CD4-positive, alpha-beta T cell treated with Interleukin-2 at 100 ng/mL for 4 hours (primary cell): ENCODE data around the gene MEIS2.

ENCODE experiments used
- DNase-seq: peaks from one replicate; pipeline ENCODE4 v3.0.0-alpha.2; 2020; ENCODE audit warnings: low spot score

MEIS2 gene

DNA sequence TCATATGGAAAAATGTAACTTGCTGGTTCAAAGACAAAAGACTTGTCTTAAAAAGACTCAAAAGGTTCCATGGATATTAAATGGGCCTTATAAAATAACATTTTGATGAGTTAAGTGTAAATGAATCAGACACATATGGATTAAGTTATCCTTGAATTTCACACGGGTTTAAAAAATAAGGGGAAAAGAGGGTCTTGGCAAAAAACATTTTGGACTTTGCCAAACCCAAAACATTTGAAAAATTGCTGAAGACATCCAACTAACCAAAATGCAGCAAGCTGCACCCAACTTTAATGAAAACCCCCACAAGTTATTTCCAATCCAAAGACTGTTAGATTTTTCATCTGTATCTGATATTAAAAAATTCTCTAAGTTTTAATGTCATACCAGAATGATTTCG, 200.7 kb downstream of the MEIS2 start:
- no peak for DNase-seq

DNA sequence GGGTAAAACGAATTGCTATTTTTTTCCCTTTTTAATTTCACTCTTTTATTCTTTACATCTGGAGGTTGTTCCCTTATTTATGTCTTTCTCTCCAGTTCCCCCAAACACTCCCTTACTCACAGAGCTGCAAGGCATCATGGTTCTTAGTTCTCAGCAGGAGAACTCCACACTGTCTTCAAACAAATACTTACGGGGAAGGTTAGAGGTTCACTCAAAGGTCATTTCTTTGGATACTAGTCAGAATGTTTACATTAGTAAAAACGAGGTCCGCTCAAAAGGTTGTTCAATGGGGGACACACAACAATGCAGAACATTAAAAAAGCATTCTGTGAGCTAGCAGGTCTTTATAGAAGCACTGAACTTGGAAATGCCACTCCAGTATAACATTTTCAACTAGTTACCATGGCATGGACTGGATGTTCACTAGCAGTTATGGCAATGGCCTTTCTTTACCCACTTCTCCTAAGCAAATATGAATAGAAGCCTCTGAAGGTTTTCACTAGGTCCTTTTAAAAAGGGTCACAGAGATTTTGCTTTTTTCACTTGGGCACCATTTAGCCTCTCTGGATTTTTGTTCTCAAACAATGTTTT, 201.7 kb downstream of the MEIS2 start:
- DNase-seq = no peak

DNA sequence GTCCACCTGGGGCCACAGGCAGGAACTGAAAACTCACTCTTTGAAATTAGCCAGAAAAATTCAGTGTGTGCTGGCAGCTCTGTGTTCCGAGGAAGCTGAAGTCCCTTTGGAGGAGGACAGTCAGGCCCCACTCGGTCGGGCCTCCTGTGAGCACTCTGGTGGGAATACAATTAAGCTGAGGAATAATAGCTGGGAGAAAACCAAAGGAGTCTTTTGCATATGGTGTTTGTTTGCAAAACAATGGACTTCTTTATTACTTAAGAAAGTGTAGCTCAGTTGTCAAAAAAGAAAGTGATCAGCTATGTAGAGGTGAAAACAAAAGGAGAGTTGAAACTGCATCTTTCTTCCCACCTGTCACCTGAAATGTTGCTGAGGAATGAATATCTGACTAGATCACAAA, 202.5 kb downstream of the MEIS2 start:
- no peak for DNase-seq

DNA sequence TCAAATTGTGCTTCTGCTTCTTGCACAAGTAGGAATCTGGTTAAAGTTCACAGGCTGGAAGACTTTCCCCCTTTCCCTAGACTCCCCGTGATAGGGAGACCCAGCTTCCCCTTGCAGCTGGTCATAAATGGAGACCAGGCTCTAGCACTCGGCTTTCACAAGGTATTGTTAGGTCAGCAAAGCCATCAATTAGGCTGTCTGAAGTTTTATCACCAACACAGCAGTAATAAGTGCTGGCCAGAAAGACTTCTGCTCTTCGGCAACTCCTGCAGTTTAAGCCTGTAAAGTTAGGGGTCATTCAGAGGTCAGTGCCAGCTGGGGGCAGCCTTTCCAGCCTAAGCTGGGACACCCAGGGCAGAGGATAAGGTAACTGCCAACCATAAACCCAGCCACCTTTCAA, 203.4 kb downstream of the MEIS2 start:
- DNase-seq = no peak

DNA sequence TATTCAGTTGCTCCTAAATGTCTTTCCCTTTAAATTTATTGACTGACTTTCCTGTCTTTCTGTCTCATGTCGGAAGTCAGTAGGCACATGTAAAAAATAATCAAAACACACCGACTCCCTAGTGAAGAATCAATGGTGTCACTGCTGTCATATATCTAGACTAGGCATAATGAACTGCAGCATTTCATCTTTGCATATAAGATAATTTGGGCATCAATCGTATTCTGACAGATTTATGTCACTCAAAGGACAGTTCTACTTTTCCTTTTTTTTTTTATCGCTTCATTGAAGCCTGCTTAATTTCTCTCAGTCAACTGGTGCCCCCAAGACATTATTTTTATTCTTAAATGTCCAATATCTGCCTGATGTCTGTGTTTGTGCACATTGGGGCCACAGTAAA, 206.3 kb downstream of the MEIS2 start:
- no peak for DNase-seq

DNA sequence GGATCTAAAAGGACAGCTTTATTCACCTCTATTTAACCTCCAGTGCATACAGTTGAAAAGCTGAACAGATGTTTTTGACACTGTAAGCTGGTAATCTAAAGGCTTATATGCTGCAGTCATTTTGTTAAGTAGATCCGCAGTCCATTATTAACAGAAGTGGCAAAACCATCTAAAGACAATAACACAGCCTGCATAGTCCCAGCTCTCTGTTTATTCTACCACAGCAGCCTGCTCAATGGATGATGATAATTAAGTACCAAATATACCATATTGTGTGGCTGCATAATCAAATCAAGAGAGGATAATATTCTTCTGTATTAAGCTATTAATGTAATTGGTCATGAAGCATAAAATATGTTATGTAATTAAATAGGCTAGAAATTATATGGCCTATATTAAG, 207.1 kb downstream of the MEIS2 start:
- no peak for DNase-seq

DNA sequence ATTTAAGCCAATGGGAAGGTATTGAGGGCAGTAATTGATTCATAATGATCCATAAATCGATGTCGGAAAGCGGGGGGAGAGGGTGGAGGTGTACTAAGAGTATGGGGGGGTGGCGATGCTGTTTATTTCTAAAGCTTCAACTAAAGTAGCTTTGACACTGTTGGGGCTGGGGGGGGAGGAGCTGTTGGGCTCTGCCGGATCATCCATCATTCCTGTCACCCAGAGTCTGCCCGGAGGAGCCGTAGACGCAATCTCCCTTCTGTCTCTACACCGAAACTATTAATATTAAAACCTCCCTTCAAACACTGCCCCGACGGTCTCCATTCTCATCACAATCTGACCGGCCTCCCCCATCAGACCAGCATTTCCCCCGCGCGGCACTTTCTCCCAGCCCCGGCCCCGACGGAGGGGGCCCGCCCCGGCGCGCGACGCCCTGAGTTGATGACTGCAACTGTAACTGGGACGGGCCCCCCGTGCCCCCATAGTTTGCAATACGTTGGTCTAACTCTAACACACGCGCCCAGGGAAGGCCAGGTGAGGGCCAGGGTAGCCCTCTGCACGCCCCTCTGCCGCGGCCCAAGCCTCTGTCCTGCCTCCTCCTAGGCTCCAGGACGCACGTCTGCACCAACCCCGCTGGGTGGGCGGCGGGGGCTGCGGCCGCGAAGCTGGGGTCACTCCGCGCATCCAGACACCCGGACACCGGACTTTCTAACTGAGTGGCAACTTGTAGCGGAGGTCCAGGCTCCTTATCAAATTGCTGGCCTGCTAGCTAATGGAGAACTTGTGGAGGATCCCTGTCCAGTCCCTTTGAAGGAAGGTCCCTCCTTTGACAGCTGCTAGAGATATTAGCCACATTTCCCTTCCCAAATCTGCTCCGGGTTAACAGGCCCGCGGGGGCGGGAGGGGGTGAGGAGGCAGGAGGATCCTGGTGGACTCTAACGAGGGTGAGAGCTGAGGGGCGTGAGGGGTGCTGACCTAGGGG, 212.0 kb downstream of the MEIS2 start:
- no peak for DNase-seq

DNA sequence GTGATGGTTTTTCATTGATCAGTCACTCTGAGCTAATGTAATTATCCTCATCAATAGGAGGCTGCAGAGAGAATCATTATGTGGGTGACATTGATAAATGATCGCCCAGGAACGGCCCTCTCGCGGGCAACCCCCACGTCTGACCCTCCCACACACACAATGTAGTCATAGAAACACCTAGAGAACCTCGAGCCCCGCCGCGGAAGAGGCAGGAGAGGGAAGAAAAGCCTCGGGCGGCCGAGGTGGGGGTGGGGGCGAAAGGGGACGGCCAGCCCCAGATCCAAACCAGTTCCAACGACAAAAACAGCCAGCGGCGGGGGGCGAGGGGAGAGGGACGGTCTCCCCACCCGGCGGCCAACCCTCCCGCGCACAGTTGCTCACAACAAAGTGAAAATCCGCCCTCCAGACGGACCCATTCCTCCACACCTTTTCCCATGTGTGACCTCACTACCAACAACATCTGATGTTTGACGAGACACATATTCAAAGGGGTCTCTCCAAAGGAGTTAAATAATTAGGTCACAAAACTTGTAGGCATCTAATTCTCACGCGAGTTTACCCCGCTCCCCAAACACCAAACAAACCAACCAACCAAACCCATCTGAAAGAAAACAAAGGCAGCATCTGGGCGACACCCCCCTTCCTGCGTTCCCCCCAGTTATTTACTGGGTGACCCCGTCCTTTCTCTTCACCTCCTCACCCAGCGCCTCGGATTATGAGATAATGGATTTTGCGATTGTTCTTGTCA, 213.0 kb downstream of the MEIS2 start:
- DNase-seq = no peak

DNA sequence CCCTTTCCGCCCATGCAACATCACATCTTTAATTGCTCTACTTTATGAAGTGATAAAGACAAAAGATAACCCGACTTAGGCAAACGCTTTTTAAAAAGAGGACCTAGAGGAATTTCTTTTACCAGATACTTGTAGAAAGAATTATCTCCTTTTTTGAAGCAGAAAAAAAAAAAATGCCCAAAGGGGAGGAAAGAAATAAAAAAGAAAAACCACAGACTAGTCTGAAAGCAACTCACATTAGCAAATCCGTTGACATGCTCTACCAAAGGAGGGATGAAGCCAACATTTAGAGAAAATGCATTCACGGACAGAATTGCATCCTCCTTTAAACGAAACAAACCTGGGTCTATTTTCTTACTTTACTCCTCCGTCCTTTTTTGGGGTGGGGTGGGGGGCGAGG, 213.6 kb downstream of the MEIS2 start:
- no peak for DNase-seq

DNA sequence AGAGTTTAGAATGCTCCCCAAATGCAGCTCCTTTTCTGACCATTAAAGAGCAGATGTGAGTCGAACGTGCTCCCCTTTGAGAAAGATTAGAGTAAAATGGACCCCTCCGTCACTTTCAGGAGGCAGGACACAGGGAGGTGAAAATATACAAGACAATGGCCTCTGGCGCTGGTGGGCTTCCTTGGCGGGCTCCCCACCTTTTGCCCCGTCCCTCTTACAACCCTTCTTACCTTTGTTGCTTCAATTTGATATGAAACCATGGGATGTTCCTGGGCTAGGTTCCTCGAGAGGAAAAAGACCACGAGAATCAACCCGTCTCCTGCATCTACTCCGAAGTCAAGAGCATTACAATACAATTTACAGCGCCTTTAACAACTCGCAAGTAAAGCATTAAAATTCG, 214.2 kb downstream of the MEIS2 start:
- no peak for DNase-seq

DNA sequence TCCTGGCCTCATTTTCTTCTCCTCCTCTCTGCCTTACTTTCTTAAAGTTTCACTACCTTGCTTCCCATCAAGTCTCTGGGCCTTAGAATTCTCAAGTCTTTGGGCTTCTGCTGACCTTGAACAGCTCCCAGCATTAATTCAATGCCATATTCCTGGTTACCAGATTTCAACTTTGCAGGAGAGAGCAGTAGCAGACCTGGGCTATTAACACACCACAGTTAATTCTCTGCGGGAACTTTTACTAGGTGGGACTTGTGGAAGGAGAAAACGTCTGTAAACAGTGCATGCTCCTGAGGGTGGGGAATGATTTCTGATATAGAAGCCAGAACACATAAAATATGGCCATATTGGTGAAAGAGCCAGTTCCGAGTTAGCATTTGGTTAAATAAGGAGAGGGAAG, 214.6 kb downstream of the MEIS2 start:
- DNase-seq = no peak

DNA sequence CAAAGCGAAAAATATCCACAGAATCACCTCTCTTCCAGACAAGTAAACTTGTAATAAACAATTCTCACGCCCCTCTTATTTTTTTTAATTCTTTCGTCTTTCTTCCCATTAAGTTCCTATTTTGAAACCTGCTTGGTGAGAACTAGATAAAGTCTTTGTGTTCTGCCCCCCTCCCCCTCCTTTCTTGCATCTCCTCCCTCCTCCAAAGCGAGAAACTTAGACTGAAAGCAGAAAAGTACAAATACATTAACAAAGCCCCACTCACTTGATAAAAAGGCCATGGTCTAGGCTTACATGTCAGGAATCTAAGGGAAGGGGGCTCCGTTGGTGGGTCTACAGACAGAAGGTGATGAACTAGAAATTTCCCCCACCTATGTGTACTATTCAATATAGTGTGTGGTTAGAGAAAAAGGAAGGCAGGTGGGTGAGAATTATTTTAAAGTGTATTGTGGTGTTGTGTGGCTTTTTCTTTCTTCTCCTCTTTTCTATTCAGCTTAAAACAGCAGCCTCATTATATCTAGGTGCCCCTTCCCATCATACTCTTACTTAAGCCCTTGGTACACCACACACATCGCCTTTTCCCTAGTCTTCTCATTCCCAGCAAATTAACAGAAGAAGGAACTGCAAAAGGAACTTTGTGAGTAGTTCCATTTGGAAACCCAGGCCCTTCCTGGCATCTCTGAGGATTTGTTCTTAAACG, 215.3 kb downstream of the MEIS2 start:
- no peak for DNase-seq

DNA sequence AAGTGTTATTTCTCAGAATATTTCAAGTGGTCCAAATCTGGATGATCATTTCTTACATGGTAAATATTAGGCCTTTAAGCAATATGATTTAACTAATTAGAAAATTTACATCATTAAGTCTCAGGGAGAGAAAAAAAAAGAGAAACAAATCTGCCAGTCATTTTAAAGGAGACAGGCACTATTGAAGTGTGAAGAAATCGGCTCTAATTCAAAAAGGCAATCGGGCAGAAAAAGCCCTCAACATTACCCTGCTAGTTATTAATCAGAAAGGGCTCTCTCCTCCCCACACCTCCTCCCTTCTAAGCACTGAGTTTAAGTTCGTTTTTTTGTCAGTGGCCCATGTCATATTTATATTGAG, 215.9 kb downstream of the MEIS2 start:
- no peak for DNase-seq

DNA sequence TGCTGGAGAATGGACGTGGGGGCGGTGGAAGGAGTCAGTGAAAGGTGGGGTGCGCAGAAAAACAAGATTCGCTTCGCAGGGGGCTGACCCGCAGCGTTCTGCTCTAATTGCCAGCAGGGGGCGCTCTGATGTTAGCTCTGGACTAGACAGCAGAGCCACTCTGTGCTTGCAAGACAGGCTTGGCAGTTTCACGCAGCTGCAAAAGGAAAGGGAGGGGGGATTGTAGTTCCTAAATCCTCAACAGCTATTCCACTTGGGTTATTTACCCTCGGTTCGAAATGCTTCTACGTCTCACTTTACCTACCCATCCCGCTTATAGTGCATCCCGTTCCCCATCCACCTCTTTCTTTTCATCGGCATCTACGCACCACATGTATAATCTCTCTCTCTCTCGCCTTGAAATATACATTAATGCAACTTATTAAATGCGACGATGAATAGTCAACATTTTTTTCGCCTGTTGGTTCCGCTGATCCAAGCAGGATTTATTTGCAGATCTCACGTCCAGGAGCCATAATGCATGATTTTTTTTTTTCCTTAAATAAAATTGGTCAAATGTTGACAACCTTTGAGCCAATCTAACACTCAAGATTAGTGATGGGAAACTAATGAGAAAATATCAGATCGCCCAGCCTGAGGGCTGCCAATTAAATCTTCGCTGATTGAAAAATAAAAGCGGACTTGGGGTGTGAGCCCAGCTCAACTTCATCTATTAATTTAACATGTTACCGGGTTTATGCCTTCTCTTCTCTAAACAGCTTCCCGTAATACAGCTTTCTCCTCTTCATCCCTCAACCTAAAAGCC, 216.4 kb downstream of the MEIS2 start:
- DNase-seq = peak; percentile 35

DNA sequence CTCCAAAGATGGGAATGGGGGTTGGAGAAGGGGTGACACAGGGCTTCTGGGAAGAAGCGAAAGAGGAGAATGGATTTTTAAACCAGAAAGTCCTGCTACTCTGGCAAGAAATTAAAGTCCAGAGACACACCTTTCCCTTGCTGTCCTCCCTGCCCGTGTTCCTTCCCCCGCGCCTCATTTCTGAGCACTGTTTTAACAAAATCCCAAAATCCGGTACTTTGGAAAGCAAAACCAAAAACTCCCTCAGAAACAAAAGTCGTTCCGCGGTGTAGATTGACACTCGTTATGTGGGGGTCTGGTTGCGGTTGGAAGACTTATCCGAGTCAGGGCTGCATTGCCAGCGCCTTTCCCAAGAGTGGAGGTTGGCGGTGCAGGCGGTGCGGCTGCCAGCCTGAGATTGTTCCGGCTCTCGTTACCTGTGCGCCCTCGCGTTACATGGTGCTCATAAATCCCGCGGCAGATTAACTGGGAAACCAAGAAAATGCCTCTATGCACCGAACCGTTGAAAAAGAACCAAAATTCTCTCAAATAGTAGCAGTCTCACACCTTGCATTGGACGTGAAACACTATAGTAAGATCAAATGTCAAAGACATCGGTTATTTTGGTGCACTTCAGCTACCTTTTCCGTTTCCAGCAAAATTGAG, 217.7 kb downstream of the MEIS2 start:
- no peak for DNase-seq

DNA sequence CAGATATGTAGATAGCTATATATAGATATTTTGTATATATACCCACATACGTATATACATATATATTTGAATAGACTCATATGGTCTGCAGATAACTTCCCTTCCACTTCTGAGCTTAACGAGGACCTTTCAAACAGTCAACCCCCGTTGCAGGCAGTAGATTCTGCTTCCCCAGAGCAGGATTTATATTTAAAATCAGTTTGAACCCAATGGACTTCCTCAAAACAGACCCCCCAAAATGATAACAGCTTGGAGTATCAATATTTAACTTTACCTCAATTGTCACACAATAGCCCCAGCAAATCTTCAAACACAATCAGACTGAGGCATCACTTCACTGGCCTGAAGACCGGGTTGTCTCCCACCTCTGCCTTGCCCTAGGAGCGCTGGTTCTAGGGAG, 218.3 kb downstream of the MEIS2 start:
- no peak for DNase-seq

DNA sequence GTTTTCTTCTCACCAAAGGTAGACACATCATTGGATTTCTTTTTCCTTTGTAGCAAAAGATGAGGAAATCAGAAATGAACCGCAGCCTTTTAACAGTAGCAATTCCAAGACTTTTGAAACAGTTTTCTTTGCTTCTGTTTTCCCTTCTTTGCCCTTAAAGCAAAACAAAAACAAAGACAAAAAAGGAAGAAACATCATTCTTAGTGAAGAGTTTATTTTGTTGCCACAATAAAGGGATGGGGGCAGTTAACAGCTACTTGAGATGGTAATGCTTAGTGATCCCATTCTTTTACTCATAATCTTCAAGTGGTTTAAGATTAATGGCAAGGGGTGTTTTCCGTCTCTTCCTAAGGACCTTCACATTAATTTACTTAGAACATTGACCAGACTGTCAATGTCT, 218.8 kb downstream of the MEIS2 start:
- DNase-seq = no peak

DNA sequence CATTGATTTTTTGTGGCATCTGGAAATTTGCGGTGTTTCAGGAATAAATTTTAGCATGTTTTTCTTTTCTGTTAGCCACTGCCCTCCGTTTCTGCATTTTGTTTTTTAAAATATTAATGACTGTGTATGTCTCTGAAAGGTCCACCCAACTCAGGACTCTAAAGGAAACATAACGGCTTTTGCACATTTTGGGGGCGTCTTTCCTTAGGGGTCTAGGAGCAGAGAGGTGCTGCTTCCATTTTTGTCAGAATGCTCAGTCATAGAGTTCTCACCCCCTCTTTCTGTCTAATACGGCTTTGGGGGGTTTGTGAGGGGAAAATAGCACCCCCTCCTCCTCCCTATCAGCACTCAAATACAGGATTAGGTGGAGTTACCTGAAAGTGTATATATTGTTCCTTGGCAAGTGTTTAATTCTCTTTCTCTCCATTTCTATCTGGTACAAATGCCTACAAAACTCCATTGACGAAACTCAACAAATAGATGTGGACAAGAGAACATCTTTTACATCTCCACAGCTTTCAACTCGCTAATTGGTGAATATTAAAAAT, 219.4 kb downstream of the MEIS2 start:
- DNase-seq = no peak

DNA sequence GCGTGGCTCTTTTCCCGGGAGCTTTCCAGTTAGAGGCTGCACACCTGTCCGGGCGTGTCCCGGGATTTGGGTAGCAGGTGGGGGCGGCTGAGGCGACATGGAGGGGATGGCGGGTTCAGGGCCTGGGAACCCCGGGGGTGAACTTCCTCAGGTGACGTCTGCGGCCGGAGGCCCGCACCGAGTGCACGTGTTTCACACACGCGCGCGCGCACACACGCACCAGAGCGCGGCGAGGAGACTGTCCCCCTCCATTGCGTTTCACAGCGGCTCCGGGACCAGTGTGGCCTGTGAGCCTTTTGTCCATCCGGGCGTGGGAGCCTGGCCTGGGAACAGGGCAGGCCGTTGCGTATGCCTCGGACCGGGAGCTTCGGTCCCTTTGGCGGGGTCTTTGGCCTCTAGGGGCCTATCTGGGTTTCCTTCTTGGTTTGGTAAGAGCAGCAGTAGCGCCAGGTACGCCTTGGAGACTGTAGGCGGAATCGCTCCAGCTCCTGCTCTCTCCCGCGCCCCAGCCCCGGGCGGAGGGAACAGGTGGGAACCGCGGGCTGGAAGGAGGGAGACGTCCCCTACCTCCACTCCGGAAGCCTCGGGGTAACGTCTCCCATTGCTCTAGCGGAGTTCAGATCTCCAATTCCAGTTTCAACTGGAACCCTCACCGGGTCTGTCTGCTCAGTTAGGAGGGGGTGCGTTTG, 220.0 kb downstream of the MEIS2 start:
- no peak for DNase-seq

DNA sequence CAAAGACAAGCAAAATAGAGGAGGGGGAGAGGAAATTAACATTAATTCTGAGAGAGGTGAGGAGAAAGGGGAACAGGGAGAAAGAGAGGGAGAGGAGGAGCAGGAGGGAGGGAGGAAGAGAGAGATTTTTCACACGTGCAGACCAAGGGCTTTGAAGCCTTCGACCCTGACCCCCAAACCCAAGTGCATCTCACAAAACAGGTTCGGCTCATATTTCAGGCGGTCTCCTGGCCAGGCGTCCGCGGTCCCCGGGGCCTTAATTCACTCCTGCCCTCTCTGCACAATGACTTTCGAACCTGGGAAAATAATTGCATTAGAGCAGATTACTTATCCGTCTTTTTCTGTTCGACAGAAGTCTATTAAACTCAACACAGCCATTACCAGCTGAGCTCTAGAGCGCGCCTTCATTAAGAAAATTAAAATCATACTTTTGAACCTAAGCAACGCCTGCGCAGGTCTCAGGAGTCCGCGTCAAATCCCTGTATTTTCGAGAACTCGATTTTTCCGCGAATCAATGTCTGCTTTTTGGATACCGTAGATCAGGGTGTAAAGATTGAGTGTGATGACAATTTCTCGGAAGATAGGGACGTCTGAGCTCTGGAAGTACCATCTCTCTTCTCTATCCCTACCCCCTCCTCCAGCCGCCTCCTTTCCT, 220.7 kb downstream of the MEIS2 start:
- DNase-seq = no peak
